HL-60/S4 treated with phorbol 12-myristate 13-acetate at 8.2 ng/mL for 4 days and 3 days (cell line): Measurements from ENCODE around the gene ARSG.
"Not testable (repeated sequence)": the region's sequence is repeated elsewhere in the genome, so short reads cannot be mapped to it uniquely, and the experiment has no call there.

Experiments
- in situ Hi-C: fragments of 300-500 bp; cut with MboI; formaldehyde crosslinking; loops from 2 replicates; pipeline ENCODE4 v1.15.0; 2022; ENCODE audit warnings: low sequenced_read_pairs

Gene ARSG

DNA sequence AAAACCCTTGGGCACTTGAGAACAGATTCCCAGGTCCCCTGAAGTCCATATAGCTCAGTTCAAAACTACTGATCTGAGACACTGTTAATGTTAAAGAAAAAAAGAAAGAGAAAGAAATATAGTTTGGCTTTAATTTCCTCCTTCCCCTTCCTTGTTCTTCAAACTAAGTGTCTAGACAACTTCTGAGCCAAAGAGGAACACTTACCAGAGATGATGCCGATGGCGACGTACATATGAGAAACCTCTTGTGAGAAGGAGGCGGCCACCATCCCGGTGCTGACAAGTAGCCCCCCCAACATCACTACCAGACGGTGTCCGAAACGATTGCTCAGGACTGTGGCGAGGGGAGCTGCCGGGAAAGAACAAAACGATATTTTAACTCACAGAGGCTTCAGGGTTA is 17.6 kb upstream of the ARSG start:
- in situ Hi-C loops = loop anchor here (25.0 kb wide), 1 partner anchor 164 kb away; no protein-coding TSS in a partner anchor

DNA sequence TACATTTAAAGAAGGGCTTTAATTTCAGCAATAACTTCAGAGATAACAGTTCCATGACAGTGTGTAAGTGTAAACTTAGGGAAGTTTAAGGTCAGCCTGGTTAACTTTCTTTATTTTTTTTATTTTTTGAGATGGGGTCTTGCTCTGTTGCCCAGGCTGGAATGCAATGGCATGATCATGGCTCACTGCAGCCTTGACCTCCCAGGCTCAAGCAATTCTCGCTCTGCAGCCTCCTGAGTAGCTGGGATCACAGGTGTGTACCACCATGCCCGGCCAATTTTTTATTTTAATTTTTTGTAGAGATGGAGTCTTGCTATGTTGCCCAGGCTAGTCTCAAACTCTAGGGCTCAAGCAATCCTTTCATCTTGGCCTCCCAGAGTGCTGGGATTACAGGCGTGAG is 15.0 kb upstream of the ARSG start:
- in situ Hi-C loops = not testable (repeated sequence)

DNA sequence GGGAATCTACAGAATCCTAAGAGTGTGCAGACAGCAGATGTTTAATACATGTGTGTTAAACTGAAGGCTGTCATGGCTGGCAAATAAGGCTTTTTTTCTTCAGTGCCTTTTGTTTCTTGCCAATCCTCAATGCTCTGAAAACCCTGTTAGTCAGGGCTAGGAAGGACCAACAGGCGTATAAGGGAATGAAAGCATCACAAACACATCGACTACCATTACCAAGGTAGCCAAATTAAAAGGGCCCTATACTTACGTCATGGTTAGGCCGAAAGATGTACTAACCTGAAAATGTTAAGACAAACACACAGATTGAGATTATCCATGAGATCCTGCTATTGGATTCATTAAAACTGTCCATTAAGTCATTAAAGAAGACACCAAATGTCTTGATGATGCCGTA is 13.5 kb upstream of the ARSG start:
- in situ Hi-C loops = no loop called here

DNA sequence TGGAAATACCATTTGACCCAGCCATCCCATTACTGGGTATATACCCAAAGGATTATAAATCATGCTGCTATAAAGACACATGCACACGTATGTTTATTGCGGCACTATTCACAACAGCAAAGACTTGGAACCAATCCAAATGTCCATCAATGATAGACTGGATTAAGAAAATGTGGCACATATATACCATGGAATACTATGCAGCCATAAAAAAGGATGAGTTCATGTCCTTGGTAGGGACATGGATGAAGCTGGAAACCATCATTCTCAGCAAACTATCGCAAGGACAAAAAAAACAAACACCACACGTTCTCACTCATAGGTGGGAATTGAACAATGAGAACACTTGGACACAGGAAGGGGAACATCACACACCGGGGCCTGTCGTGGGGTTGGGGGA is 9.3 kb upstream of the ARSG start:
- in situ Hi-C loops = not testable (repeated sequence)

DNA sequence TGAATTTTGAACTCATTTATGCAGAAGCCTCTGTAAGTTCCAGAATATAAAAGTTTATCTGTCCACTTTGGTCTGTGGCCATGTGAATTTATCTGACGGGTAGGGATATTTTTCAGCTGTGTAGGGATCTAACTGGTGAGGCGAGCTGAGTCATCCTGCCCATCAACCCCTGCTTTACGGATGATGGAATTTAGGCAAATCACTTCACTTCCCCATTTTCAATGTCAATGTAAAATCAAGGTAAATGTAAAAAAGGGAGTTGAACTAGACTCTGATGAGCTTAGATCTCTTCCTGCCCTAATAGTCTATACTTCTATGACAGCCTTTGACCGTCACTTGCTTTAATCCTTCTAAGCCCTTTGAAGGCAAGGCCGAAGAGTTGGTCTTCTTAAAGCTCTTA is 2.9 kb upstream of the ARSG start:
- in situ Hi-C loops = no loop called here

DNA sequence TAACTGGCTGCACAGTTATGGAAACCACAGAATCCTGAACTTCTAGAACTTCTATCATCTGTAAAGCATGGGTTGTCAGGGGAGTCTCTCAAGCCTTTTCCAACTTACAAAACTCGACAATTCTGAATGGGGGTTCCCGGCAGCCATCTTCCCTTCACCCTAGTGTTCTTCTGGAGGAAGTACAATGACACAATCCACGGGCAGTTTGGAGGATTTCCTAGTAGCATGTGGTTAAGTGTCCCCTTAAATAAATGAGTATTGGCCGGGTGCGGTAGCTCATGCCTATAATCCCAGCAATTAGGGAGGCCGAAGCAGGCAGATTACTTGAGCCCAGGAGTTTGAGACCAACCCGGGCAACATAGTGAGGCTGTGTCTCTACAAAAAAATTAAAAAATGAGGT is 2.5 kb upstream of the ARSG start:
- in situ Hi-C loops = no loop called here

DNA sequence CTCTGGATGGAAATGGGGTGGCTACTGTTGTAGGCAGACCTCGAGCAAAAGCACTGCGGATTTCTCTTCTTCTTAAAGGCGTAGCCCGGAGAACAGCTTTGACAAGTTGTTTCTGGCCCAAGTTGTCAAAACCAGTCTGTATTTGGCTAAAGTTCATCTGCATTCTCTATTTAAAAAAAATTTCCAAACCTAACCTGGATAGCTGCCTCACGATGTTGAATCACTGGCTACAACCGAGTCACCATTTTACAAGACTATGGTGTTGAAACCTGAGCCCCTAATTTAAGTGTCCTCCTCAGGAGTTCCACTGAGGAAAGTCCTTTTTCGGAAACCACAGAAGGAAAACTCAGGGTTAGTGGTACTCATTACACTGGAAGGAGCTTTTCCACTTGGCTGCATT is 1.8 kb upstream of the ARSG start:
- in situ Hi-C loops = no loop called here

DNA sequence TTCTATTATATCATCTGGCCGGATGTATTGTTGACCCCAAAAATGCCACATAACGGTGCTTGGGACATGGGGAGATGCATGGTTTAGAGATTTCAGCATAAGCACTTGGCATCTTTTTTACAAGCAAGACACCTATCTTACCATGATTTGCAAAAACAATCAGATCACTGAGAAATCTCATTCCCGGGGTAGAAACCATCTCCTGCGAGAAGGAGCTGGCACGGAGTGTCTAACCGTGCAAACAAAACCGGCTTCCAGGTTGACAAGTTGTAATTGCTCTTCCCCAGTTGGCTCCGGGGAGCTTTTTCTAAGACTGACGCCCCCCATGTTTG is 1.4 kb upstream of the ARSG start:
- in situ Hi-C loops = no loop called here

DNA sequence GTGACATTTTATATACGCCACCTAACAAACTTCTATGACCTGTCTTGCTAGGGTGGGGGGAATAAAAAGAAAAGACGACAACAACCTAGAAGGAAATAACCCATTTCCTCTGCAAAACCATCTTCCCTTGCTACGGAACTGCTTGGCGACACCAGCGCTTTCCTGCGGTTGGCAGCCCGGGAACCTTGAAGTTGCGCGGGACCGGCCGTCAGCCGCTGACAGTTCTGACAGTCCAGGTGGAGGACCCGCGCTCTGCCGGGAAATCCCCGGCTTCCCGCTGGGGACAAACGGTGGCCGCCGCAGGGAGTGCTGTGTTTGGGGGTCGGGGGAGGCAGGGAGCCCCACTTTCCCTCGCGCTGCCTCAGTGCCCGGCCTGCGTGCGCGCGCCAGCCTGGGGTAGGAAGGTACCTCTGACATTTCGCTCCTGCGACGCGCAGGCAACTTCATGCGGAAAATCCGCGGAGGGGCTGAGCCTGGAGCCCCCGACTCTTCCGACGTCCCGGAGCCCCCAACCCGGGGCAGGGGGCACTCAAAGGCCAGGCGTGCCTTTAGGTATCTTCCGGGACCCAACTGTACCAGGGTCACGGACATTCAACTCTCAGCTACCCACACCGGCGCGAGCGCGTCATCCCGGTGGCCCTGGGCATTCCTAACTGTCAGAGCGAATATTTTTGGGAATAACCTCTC is 884 bp upstream of the ARSG start:
- in situ Hi-C loops = no loop called here

DNA sequence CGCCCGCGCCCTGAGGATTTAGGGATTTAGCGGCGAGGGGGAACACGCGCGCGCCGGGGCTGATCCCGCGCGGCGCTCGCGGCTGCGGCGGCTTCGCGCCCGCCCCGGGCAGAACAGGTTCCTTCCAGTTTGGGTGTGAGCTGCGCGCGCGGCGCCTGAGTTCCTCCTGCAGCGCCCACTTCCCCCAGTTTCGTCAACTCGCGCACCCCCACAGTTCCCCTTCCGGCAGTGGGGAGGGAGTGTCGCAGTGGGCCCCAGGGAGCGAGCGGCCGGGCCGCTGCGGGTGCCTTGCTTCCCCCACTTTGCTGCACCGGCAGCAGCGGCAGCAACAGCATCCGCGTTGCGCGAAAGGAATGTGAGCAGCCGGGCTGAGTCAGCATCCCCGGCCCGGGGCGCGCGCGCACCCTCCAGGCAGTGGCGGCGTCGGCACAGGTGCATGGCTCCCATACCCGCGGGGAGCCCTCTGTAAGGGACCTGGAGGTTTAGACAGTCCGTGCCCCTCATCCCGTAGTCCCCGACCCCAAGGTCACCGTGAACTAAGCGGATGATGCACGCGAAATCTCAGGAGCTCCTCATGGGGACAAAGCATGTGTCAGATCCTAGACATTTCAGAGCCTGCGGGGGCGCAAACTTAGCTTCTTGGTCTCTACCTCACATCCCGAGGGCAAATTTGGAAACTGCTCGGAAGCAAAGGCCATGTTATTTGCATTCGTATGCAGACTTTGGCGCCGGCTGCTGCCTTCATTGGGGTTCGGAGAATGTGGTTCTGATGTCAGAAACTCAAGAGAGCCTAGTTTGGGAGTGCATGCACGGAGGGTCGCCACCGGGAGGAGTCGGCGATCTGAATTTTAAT is 767 bp downstream of the ARSG start:
- in situ Hi-C loops = no loop called here

DNA sequence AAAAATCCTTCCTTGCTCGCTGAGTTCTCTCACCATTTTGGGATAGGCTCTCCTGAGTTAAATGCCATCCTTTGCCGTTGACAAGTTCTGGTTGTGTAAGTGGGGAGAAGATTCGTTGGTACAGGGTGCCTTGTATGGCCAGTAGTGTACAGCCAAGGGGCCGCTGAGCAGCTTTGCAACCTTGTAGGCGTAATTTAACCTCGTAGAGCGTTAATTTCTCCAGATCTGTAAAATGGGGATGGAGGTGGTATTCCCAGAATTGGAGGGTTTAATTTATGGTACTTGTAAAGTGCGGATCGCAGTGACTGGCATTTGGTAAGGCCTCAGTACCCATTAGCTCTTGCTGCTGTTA is 1.4 kb downstream of the ARSG start:
- in situ Hi-C loops = no loop called here

DNA sequence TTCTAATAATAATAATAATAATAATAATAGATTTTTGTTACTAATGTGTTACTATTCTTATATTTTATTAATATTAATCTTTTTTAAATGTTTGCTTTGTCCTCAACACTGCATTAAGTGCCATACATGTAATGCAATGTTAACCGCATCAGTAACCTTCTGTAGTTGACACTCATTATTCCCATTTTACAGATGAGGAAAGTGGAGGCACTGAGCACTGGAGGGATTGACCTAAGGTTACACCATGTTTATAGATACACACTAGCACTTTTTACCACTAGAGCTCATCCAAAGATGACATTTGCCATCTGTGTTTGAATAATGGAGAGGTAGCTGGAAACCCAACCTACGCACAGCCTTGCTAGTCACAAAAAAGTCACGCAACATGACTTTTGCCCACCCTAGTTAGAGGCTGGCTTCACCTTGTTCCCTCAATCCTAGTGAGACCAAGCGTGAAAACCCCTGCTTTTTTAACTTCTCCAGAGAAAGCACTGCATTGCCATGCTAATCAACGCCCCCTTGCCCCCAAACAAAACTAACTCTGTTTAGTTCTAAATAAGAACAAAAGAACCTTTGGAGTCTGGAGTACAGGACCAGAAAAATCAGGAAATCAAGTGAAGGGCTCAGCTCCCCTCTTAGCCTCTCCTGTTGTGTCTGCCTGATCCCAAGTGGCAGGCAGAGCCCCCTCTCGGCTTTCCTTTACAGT is 2.3 kb downstream of the ARSG start:
- in situ Hi-C loops = no loop called here

DNA sequence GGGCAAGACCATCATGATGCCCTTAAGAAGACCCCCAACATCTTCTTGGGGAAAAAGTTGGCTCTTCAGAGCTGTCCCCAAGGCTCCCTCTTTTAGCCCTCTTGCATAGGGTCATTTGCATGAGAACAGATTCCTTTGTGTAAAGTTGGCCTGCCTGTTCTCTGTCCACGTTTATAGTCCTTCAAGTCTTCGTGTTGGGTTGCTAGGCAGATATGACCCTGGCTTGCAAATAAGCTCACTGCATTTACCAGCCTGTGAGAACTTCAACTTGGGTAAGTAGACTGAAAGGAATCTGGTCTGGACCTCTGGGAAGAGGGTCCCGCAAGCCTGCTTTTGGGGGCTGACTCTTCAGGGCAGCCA is 2.9 kb downstream of the ARSG start:
- in situ Hi-C loops = no loop called here

DNA sequence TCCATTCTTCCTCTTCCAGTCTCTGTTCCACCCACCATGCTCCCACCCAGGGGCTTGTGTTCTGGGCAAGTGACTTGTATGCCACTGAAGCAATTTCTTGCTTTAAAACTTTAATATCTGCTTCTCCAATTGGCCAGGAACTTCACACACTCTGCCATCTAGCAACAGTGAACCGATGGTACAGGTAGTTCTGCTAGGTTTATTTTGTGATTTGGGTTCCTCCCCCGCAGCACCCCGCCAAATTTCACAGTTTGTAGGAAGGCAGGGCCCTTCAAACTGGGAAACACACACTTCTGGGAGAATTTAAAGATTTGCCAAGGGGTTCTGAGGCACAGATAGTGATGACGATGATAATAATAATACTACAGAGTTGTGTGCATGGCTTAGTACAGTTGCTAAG is 3.3 kb downstream of the ARSG start:
- in situ Hi-C loops = no loop called here

DNA sequence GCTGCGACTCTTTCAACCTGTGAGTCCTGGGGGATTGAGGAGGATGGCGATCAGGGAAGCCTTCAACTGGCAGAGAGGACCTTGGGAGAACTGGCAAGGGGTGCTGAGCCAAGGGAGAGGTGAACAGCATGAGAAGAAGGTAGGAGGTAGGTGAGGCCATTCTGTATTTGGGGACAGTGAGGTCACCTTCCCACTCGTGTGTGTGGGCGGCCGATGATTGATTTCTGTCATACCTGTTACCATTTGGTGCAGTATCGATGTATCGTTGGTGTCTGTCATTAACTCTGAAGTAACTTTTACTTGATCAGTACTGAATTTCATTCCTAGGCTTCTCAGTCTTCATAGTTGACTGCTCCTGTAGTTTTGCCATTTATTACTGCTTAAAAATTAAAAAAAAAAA is 3.8 kb downstream of the ARSG start:
- in situ Hi-C loops = no loop called here

DNA sequence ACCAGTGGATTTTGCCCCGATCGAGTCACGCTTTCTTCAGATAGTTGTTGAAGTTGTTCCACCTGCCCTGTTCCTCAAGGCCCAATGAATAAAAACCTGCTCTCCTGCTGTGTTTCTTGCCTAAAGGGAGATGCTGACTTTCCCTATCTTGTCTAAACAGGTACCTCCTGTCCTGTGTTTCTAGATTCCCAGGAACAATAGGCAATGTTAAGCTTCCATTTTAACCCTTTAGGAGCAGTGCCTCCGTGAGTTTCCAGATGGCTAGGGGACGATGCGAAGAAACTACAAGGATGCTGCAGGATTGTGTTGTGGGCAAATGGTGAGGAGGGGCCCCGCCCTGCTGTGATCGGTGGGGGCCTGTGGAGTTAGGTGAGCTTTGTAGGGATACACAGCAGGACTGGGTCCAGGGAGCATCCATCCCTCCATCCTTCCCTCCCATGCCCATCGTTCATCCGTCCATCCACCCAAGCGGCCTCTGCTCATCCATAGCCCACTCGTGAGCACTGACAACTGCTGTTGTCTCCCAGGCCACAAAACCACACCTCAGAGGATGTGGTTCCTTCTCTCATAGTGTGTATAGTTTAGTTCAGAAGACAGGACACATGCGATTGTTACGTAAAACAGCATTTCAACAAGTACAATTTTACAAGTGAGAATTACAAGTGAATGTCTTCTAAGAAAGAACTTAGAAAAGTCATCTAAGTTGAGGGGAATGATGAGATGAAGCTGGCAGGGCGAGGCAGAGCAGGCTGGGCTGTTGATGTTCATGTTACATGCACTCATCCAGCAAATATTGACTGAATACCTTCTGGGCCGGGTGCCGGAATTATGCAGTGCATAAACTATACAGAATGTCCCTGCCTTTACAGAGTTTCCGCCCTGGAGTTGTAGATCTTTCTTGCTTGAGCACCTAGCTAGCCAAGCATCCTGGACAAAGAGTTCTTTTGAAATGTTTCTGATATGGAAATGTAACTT is 5.2 kb downstream of the ARSG start:
- in situ Hi-C loops = no loop called here

DNA sequence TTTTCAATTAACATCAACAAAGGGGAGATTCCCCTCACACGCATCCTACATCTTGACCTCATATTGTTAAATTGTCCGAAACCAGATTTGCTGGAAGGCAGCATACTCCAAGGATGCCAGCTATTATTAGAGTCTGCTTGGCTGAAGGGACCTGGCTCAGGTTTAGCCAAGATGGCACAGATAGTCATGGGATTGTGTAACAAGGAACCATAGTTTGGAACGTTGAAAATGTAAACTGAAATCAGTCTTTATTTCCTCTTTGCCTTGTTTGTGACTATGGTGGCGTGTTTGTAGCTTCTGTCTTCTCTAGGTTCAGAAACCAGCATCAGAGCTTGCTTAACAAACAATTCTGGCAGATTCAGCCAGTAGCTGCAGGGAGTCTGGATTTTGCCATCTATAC is 5.9 kb downstream of the ARSG start:
- in situ Hi-C loops = no loop called here

DNA sequence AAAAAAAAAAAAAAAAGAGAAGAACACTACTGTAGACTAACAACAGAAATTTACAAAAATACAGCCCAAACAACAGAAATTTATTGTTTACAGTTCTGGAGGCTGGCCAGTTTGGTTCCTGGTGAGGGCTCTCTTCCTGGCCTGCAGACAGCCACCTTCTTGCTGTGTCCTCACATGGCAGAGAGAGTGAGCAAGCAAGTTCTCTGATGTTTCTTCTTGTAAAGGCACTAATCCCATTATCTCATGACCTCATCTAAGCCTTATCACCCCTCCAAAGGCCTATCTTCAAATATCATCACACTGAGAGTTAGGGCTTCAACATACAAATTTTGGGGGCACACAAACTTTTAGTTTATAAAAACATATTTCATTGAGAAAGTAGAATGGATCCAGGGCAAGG is 7.3 kb downstream of the ARSG start:
- in situ Hi-C loops = no loop called here

DNA sequence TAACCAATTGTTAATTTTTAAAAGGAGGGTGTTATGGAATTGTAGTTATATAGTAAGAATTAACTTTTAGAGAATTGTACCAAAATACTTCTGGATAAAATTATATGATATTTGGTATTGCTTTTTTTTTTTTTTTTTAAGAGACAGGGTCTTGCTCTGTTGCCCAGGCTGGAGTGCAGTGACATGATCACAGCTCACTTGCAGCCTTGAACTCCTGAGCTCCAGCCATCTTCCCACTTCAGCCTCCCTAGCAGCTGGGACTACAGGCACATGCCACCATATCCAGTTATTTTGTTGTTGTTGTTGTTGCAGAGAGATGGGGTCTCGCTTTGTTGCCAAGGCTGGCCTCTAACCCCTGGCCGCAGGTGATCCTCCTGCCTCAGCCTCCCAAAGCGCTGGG is 8.5 kb downstream of the ARSG start:
- in situ Hi-C loops = no loop called here

DNA sequence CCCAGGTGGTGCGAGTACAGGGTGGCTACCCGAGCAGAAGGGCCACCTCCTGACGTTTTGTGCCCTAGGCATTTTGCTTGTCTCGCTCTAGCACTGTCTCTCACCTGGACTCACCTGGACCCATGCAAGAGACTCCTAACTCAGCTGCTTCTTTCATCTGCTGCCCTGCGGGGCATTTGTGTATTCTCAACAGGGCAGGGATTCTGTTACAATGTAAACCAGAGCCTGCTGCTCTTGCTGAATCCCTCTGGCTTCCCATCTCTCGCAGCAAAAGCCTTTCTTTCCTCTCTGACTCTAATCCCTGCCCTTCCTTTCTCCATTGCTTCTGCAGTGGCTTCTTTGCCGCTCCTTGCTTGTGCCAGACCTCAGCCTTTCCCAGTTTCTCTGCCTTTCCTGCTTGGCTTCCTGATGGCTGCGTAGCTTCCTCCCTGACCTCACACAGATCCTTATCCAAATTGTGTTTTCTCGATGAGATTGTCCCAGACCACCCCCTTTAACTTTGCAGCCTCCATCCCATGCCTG is 10.2 kb downstream of the ARSG start:
- in situ Hi-C loops = no loop called here

DNA sequence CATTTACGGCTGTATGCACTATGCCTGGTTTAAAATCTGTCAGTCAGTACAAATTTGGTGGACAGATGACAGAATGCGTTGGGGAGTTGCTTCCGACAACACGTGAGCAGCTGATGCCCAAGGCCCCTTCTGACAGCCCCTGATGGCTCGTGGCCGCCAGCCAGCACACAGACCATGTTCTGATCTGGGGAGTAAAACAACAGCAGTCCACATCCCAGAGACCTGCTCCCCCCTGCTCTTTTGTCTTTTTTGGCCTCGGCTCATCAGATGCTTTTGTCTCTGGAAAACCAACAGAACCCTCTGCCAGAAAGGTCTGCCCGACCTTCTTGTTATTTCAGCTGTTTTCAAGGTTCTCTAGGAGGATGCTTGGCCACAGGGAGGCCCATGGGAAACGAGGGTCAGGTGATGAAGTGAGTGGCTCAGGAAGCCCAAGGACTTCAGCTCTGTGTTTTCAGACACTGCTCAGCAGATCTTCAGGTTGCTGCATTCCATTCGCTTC is 10.8 kb downstream of the ARSG start:
- in situ Hi-C loops = no loop called here
